GM15510 (cell line): ENCODE results near the gene USP10.

ENCODE experiments used
- POLR2A ChIP-seq: IDR thresholded peaks from 3 replicates; pipeline ENCODE4 v1.6.1; 2011; ENCODE audit warnings: borderline replicate concordance; ENCODE audit not compliant: insufficient read length; ENCODE audit errors: extremely low read depth

Gene USP10

GRCh38 chr16:84821728-84822689, 122.2 kb downstream of the USP10 start:
- TF ChIP-seq POLR2A = no peak

- TF ChIP-seq POLR2A = no peak
Measured at GRCh38 chr16:84822990-84823389, 123.2 kb downstream of the USP10 start.

GRCh38 chr16:84823484-84823883, 123.7 kb downstream of the USP10 start:
- no peak for TF ChIP-seq POLR2A

GRCh38 chr16:84823926-84824325, 124.1 kb downstream of the USP10 start:
- TF ChIP-seq POLR2A = no peak

- no peak for TF ChIP-seq POLR2A
Measured at GRCh38 chr16:84825896-84826557, 126.2 kb downstream of the USP10 start.

GRCh38 chr16:84826558-84826941, 126.8 kb downstream of the USP10 start:
- TF ChIP-seq POLR2A = no peak

- TF ChIP-seq POLR2A = no peak
Measured at GRCh38 chr16:84827131-84827574, 127.4 kb downstream of the USP10 start.

- no peak for TF ChIP-seq POLR2A
Measured at GRCh38 chr16:84827897-84828296, 128.1 kb downstream of the USP10 start.

- no peak for TF ChIP-seq POLR2A
Measured at GRCh38 chr16:84828322-84828721, 128.5 kb downstream of the USP10 start.
